Prostate gland (tissue), 2 donors: ENCODE data around the gene SLC17A9.

Experiments used
- CTCF ChIP-seq, 4 experiments: fragments of 200-600 bp in 2 of 4; fragments of 450-650 bp in 2 of 4; sonication (generic) in 2 of 4; IDR thresholded peaks; 1 replicate in 3 of 4; 2 replicates in 1 of 4; pipeline ENCODE4 v1.5.1; 2016 to 2019; ENCODE audit warnings: antibody characterized with exemption in 4 of 4, mild to moderate bottlenecking in 2 of 4, moderate library complexity in 2 of 4
- POLR2A ChIP-seq: fragments of 450-650 bp; IDR thresholded peaks from one replicate; pipeline ENCODE4 v1.6.1; 2016; ENCODE audit warnings: antibody characterized with exemption, mild to moderate bottlenecking

- TF ChIP-seq CTCF (IDR thresholded peaks at IDR 0.05) (no peak), POLR2A (no peak)
Measured at GRCh38 chr20:62925420-62926228, 26.9 kb upstream of the SLC17A9 start.
